Adrenal gland (tissue), 5 donors: ENCODE results near the gene SNCG.

Experiments used
- CTCF ChIP-seq, 6 experiments: fragments of 450-650 bp in 4 of 6; fragments of 200-600 bp in 2 of 6; sonication (generic) in 1 of 6; IDR thresholded peaks; 1 replicate in 5 of 6; 2 replicates in 1 of 6; pipeline versions ENCODE4 v1.5.1 to v1.8.0; 2016 to 2021; ENCODE audit warnings: antibody characterized with exemption in 6 of 6, mild to moderate bottlenecking in 2 of 6, moderate library complexity in 1 of 6
- POLR2A ChIP-seq, 2 donors: fragments of 450-650 bp; IDR thresholded peaks; one replicate each; pipeline ENCODE4 v1.6.1; 2017; ENCODE audit warnings: antibody characterized with exemption in 2 of 2, mild to moderate bottlenecking in 2 of 2, moderate library complexity in 1 of 2
- donor health status: DM: no; HTN: no; CAD: no.

- TF ChIP-seq CTCF (IDR thresholded peaks at IDR 0.05) (no peak), POLR2A (IDR thresholded peaks at IDR 0.05) (no peak)
Observed at GRCh38 chr10:86967481-86967941, 9.1 kb downstream of the SNCG start.
